Measurements from ENCODE around the gene FIGNL2. TPM values are rescaled to one million over a fixed set of nuclear protein-coding genes. Genes with fewer than 3 reads are reported as not detected.

FIGNL2 gene
- total RNA-seq, 2 experiments from 2014 or later: 1.2 to 1.3 TPM

DNA sequence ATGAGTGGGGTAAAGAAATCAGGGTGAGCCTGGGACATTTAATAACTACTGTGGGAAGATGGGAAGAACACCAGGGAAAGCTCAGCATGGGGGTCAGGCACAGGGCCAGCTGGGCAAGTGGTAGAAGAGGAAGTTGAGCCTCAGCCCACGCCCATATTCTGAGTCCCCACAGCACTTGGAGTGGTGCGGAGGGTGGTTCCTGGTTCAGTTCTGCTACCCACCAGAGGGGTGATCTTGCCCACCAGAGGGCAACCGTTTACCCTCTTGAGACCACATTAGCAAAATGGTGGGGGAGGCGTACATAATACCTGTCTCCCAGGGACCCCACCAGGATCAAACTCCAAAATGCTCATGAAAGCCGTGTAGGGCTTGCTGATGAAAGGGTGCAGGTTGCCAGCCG is 22.6 kb upstream of the FIGNL2 start:
- Histone ChIP-seq H3K36me3 (ENCODE audit: insufficient read depth, low read length) (no peaks in the 10 kb centered on the region), H3K27me3 (ENCODE audit: control insufficient read depth in 1 of 2, insufficient read depth in 2 of 2, low read length in 2 of 2) (peaks cover 31 to 39% of the 10 kb centered on the region in 2 experiments), H3K4me3 (ENCODE audit: low read length) (no peak overlapping the region), H3K4me1 (ENCODE audit: insufficient read depth, low read length) (peaks cover 11% of the 10 kb centered on the region), H3K9me3 (ENCODE audit: control insufficient read depth in 1 of 2, insufficient read depth in 1 of 2, low read length in 2 of 2) (peaks cover 0 to 6% of the 10 kb centered on the region in 2 experiments), H3K27ac (ENCODE audit: low read depth in 1 of 2, low read length in 2 of 2) (no peak overlapping the region)
- Mint-ChIP-seq H3K4me3 (no peak overlapping the region), H3K27me3 (peaks cover 48% of the 10 kb centered on the region), H3K9me3 (no peaks in the 10 kb centered on the region), H3K27ac (no peak overlapping the region), H3K4me1 (ENCODE audit: low read depth) (peaks cover 13% of the 10 kb centered on the region), H3K36me3 (ENCODE audit: low read depth) (no peaks in the 10 kb centered on the region)
- TF ChIP-seq, protein P1, sequence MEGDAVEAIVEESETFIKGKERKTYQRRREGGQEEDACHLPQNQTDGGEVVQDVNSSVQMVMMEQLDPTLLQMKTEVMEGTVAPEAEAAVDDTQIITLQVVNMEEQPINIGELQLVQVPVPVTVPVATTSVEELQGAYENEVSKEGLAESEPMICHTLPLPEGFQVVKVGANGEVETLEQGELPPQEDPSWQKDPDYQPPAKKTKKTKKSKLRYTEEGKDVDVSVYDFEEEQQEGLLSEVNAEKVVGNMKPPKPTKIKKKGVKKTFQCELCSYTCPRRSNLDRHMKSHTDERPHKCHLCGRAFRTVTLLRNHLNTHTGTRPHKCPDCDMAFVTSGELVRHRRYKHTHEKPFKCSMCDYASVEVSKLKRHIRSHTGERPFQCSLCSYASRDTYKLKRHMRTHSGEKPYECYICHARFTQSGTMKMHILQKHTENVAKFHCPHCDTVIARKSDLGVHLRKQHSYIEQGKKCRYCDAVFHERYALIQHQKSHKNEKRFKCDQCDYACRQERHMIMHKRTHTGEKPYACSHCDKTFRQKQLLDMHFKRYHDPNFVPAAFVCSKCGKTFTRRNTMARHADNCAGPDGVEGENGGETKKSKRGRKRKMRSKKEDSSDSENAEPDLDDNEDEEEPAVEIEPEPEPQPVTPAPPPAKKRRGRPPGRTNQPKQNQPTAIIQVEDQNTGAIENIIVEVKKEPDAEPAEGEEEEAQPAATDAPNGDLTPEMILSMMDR (IDR thresholded peaks at IDR 0.05): no peak
- intact Hi-C loops (cut with DNase I, micrococcal nuclease): no loop called here
- ChIA-PET POLR2A (no interaction called here), CTCF (no interaction called here)
- ATAC-seq (ENCODE audit: poor library complexity) (no peak), DNase-seq (peak in 2 of 14 experiments; percentile 36 to 51)

GRCh38 chr12:51870504-51870903 is 22.0 kb upstream of the FIGNL2 start:
- Histone ChIP-seq H3K36me3 (ENCODE audit: insufficient read depth, low read length) (no peaks in the 10 kb centered on the region), H3K9me3 (ENCODE audit: control insufficient read depth in 1 of 2, insufficient read depth in 1 of 2, low read length in 2 of 2) (peaks cover 0 to 6% of the 10 kb centered on the region in 2 experiments), H3K4me1 (ENCODE audit: insufficient read depth, low read length) (peaks cover 11% of the 10 kb centered on the region), H3K27ac (ENCODE audit: low read depth in 1 of 2, low read length in 2 of 2) (no peak overlapping the region), H3K4me3 (ENCODE audit: low read length) (no peak overlapping the region), H3K27me3 (ENCODE audit: control insufficient read depth in 1 of 2, insufficient read depth in 2 of 2, low read length in 2 of 2) (peaks cover 33 to 45% of the 10 kb centered on the region in 2 experiments)
- Mint-ChIP-seq H3K4me3 (peak overlapping the region; percentile 3), H3K27ac (no peak overlapping the region), H3K36me3 (ENCODE audit: low read depth) (no peaks in the 10 kb centered on the region), H3K27me3 (peaks cover 55% of the 10 kb centered on the region), H3K9me3 (no peaks in the 10 kb centered on the region), H3K4me1 (ENCODE audit: low read depth) (peaks cover 13% of the 10 kb centered on the region)
- TF ChIP-seq, protein P1 (IDR thresholded peaks at IDR 0.05): no peak
- ChIA-PET POLR2A (no interaction called here), CTCF (no interaction called here)
- intact Hi-C loops (cut with DNase I, micrococcal nuclease): no loop called here
- DNase-seq (no peak), ATAC-seq (ENCODE audit: poor library complexity) (no peak)

DNA sequence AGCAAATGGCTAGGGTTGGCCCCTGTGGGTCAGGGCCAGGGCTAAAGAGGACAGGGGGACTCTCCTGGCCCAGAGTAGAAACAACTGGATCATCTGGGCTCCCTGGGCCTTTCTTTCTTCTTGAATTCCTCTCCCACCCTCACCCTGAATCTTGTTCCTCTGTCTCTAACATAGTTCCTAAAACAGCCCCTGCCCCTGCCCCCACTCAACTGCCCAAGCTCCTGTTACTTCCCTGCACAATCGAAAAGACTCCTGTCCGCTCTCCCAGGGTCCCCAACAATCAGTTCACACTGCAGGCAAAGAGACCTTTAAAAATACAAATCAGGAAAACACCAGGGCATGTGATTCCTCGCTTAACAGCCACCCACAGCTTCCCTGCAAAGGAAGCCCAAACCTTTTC is 21.4 kb upstream of the FIGNL2 start:
- Mint-ChIP-seq H3K27ac (no peak overlapping the region), H3K4me1 (ENCODE audit: low read depth) (peaks cover 13% of the 10 kb centered on the region), H3K36me3 (ENCODE audit: low read depth) (no peaks in the 10 kb centered on the region), H3K27me3 (peaks cover 60% of the 10 kb centered on the region), H3K9me3 (no peaks in the 10 kb centered on the region), H3K4me3 (peak overlapping the region; percentile 3)
- H3K36me3 ChIP-seq (ENCODE audit: insufficient read depth, low read length): no peaks in the 10 kb centered on the region
- TF ChIP-seq, protein P1 (IDR thresholded peaks at IDR 0.05): no peak
- DNase-seq (no peak), ATAC-seq (ENCODE audit: poor library complexity) (no peak)
- ChIA-PET POLR2A (interaction anchor here (1.2 to 1.5 kb wide), 2 partner anchors 16 to 49 kb away, joined by 3 to 5 read pairs; no protein-coding TSS in a partner anchor), CTCF (no interaction called here)
- H3K27me3 ChIP-seq (ENCODE audit: control insufficient read depth in 1 of 2, insufficient read depth in 2 of 2, low read length in 2 of 2): peaks cover 39 to 50% of the 10 kb centered on the region in 2 experiments
- H3K4me3 ChIP-seq (ENCODE audit: low read length): no peak overlapping the region
- intact Hi-C loops (cut with DNase I, micrococcal nuclease): no loop called here
- no peak overlapping the region for H3K27ac ChIP-seq (ENCODE audit: low read depth in 1 of 2, low read length in 2 of 2)
- peaks cover 13% of the 10 kb centered on the region for H3K4me1 ChIP-seq (ENCODE audit: insufficient read depth, low read length)
- peaks cover 0 to 6% of the 10 kb centered on the region in 2 experiments for H3K9me3 ChIP-seq (ENCODE audit: control insufficient read depth in 1 of 2, insufficient read depth in 1 of 2, low read length in 2 of 2)

Measured in CD4-positive, alpha-beta T cell (primary cell).